ENCODE data around the gene MRGPRX2. TPM values are rescaled to one million over a fixed set of nuclear protein-coding genes. Genes with fewer than 3 reads are reported as not detected.

Gene MRGPRX2
- total and polyA plus RNA-seq, 9 of the 15 experiments (the other 6 are each of a cell fraction or from before 2014, with no cell fraction given): not detected

DNA sequence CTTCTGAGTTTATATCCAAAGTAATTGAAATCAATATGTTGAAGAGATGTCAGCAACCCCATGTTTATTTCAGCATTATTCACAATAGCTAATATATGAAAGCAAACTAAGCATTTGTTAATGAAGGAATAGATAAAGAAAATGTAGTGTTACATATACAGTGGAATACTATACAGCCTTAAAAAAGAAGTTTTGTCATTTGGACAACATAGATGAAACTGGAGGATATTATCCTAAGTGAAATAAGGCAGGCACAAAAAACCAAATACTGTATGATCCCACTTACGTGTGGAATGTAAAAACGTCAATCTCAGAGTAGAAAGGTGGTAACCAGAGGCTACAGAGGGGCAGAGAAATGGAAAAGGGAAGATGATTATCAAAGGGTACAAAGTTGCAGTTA lies 10.2 kb downstream of the MRGPRX2 start:
- H3K79me2 ChIP-seq (ENCODE audit: control insufficient read depth, insufficient read depth, low read length): no peaks in the 10 kb centered on the region
- peaks cover 0 to 2% of the 10 kb centered on the region in 2 experiments; a peak in 2 of 5 replicates for H3K27me3 ChIP-seq (ENCODE audit: control insufficient read depth in 2 of 2, insufficient read depth in 2 of 2, low read length in 2 of 2)
- 0% methylated on average over 2 of the region's 2 CpGs for WGBS (ENCODE audit: insufficient coverage, low coverage, missing lambda C conversion rate)
- no peak overlapping the region for H3K4me2 ChIP-seq (ENCODE audit: insufficient read depth, low read length)
- H3K27ac ChIP-seq (ENCODE audit: extremely low read depth, low read depth, low read length): no peak overlapping the region
- H3K4me3 ChIP-seq: no peak overlapping the region
- intact Hi-C loops (cut with micrococcal nuclease): no loop called here
- in situ Hi-C loops (cut with MboI): loop anchor here (25.0 kb wide), 1 partner anchor 712 kb away; no protein-coding TSS in a partner anchor
- no peaks in the 10 kb centered on the region for H3K9me1 ChIP-seq (ENCODE audit: control insufficient read depth, insufficient read depth, low read length)
- H3K36me3 ChIP-seq (ENCODE audit: control insufficient read depth, insufficient read depth, low read length): no peaks in the 10 kb centered on the region
- ChIA-PET POLR2A (interaction anchor here (0.7 kb wide), 1 partner anchor 10 kb away, joined by 4 read pairs; no protein-coding TSS in a partner anchor), CTCF (ENCODE audit: low intra/inter-chr PET ratio) (no interaction called here)
- BruUV-seq (replicated peaks): no TSS peak
- no peaks in the 10 kb centered on the region for H3K4me1 ChIP-seq (replicated peaks in 1 of 2; ENCODE audit: control insufficient read depth in 2 of 2, insufficient read depth in 2 of 2, low read length in 2 of 2)
- H3K9me3 ChIP-seq (replicated peaks; ENCODE audit: control insufficient read depth, insufficient read depth, low read depth, low read length): no peaks in the 10 kb centered on the region
- ATAC-seq: no peak
- H4K20me1 ChIP-seq (replicated peaks; ENCODE audit: control insufficient read depth, insufficient read depth, low read length): no peaks in the 10 kb centered on the region
- no peak overlapping the region for H2AFZ ChIP-seq (ENCODE audit: low read depth, low read length)
- TF ChIP-seq RBM25 (IDR thresholded peaks at IDR 0.05; ENCODE audit: low read depth, low read length, severe bottlenecking) (peak; percentile 59), CREB1 (IDR thresholded peaks at IDR 0.05) (no peak), CREB1 (CRISPR knock-in tag; IDR thresholded peaks at IDR 0.05) (no peak), ELF4 (CRISPR knock-in tag; IDR thresholded peaks at IDR 0.05) (no peak), STAT5B (CRISPR knock-in tag; IDR thresholded peaks at IDR 0.05) (no peak), ZNF146 (CRISPR knock-in tag; IDR thresholded peaks at IDR 0.05; ENCODE audit: unreplicated experiment) (peak; percentile 66)
- no peak overlapping the region for H3K9ac ChIP-seq (ENCODE audit: insufficient read depth in 1 of 2, low read depth in 2 of 2, low read length in 2 of 2)
- FAIRE-seq: no peak
- no peak for DNase-seq (ENCODE audit: extremely low read depth in 1 of 4, low spot score in 3 of 4)

GRCh38 chr11:19049351-19049750 lies 11.2 kb downstream of the MRGPRX2 start:
- ATAC-seq (no peak), FAIRE-seq (no peak), DNase-seq (ENCODE audit: extremely low read depth in 1 of 4, low spot score in 3 of 4) (no peak)
- WGBS (ENCODE audit: insufficient coverage, low coverage, missing lambda C conversion rate): 0% methylated on average over 1 of the region's 1 CpG
- Histone ChIP-seq H3K4me2 (ENCODE audit: insufficient read depth, low read length) (no peak overlapping the region), H3K27me3 (ENCODE audit: control insufficient read depth in 2 of 2, insufficient read depth in 2 of 2, low read length in 2 of 2) (no peaks in the 10 kb centered on the region), H4K20me1 (replicated peaks; ENCODE audit: control insufficient read depth, insufficient read depth, low read length) (no peaks in the 10 kb centered on the region), H3K9ac (ENCODE audit: insufficient read depth in 1 of 2, low read depth in 2 of 2, low read length in 2 of 2) (no peak overlapping the region), H3K36me3 (ENCODE audit: control insufficient read depth, insufficient read depth, low read length) (no peaks in the 10 kb centered on the region), H3K79me2 (ENCODE audit: control insufficient read depth, insufficient read depth, low read length) (no peaks in the 10 kb centered on the region), H2AFZ (ENCODE audit: low read depth, low read length) (no peak overlapping the region), H3K27ac (ENCODE audit: extremely low read depth, low read depth, low read length) (no peak overlapping the region), H3K9me3 (replicated peaks; ENCODE audit: control insufficient read depth, insufficient read depth, low read depth, low read length) (no peaks in the 10 kb centered on the region), H3K4me1 (replicated peaks in 1 of 2; ENCODE audit: control insufficient read depth in 2 of 2, insufficient read depth in 2 of 2, low read length in 2 of 2) (no peaks in the 10 kb centered on the region), H3K9me1 (ENCODE audit: control insufficient read depth, insufficient read depth, low read length) (no peaks in the 10 kb centered on the region), H3K4me3 (no peak overlapping the region)
- no peak for TF ChIP-seq CEBPG (CRISPR knock-in tag; IDR thresholded peaks at IDR 0.05)
- TF ChIP-seq CEBPG (tag; conservative IDR thresholded peaks at IDR 0.05 in 1 of 2, IDR thresholded peaks at IDR 0.05 in 1 of 2): peak; percentile 24 to 71; a peak in 3 of 4 replicates
- TF ChIP-seq, protein P1, sequence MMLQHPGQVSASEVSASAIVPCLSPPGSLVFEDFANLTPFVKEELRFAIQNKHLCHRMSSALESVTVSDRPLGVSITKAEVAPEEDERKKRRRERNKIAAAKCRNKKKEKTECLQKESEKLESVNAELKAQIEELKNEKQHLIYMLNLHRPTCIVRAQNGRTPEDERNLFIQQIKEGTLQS (IDR thresholded peaks at IDR 0.05): peak; percentile 20; the same call in 1 of the 2 replicates
- TF ChIP-seq, protein P1 (CRISPR knock-in tag; conservative IDR thresholded peaks at IDR 0.05): no peak
- TF ChIP-seq HLTF (IDR thresholded peaks at IDR 0.05): no peak
- peak; percentile 46; the same call in 1 of the 2 replicates for TF ChIP-seq CEBPB (tag; IDR thresholded peaks at IDR 0.05)
- no TSS peak for BruUV-seq (replicated peaks)
- ChIA-PET CTCF (ENCODE audit: low intra/inter-chr PET ratio) (no interaction called here), POLR2A (no interaction called here)
- intact Hi-C loops (cut with micrococcal nuclease) (no loop called here), in situ Hi-C loops (cut with MboI) (no loop called here)
